ENCODE data around the gene EYA4. TPM values are rescaled to one million over a fixed set of nuclear protein-coding genes. Genes with fewer than 3 reads are reported as not detected.
A peak's percentile ranks its signal among the peaks of the same experiment; 100 is the strongest.

Gene EYA4
- total RNA-seq, 1 donor from 2014 or later = 15.4 TPM

GRCh38 chr6:133257545-133258105, 16.5 kb downstream of the EYA4 start:
- DNase-seq = no peak
- intact Hi-C loops (cut with micrococcal nuclease) = no loop called here
- TF ChIP-seq, protein P1, sequence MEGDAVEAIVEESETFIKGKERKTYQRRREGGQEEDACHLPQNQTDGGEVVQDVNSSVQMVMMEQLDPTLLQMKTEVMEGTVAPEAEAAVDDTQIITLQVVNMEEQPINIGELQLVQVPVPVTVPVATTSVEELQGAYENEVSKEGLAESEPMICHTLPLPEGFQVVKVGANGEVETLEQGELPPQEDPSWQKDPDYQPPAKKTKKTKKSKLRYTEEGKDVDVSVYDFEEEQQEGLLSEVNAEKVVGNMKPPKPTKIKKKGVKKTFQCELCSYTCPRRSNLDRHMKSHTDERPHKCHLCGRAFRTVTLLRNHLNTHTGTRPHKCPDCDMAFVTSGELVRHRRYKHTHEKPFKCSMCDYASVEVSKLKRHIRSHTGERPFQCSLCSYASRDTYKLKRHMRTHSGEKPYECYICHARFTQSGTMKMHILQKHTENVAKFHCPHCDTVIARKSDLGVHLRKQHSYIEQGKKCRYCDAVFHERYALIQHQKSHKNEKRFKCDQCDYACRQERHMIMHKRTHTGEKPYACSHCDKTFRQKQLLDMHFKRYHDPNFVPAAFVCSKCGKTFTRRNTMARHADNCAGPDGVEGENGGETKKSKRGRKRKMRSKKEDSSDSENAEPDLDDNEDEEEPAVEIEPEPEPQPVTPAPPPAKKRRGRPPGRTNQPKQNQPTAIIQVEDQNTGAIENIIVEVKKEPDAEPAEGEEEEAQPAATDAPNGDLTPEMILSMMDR (IDR thresholded peaks at IDR 0.05; ENCODE audit: borderline replicate concordance) = no peak
- no peaks in the 10 kb centered on the region for H3K36me3 ChIP-seq
- no peaks in the 10 kb centered on the region for H3K9me3 ChIP-seq (replicated peaks)
- no peak overlapping the region for H3K4me3 ChIP-seq
- no peaks in the 10 kb centered on the region for H3K27me3 ChIP-seq (ENCODE audit: low read depth)
- H3K4me1 ChIP-seq = peaks cover 21% of the 10 kb centered on the region
- H3K27ac ChIP-seq (replicated peaks) = no peak overlapping the region

DNA sequence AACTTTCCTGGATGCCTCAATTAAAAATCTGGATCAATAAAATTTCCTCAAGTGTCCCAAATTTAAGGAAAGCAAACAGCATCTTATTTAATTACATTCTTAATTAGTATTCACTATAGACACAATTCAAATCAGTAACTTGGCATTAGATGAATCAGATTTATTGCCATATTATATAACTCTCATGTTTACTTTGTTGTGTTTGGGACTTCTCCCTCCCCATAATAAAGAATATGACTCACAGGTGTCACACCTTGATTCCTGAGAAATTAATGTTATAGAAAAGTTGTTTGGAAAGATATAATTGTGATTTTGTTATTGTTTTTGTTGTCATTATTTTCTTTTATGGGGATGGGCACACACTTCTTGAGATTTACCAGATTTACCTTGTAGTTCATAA, 18.4 kb downstream of the EYA4 start:
- Histone ChIP-seq H3K27me3 (ENCODE audit: low read depth) (no peaks in the 10 kb centered on the region), H3K27ac (replicated peaks) (no peak overlapping the region), H3K4me1 (peaks cover 26% of the 10 kb centered on the region), H3K4me3 (no peak overlapping the region), H3K36me3 (no peaks in the 10 kb centered on the region), H3K9me3 (replicated peaks) (no peaks in the 10 kb centered on the region)
- TF ChIP-seq, protein P1 (IDR thresholded peaks at IDR 0.05; ENCODE audit: borderline replicate concordance) = no peak
- DNase-seq = no peak
- intact Hi-C loops (cut with micrococcal nuclease) = no loop called here

GRCh38 chr6:133262804-133263203, 21.6 kb downstream of the EYA4 start:
- DNase-seq = peak; percentile 46
- no peak overlapping the region for H3K4me3 ChIP-seq
- no peaks in the 10 kb centered on the region for H3K9me3 ChIP-seq (replicated peaks)
- peaks cover 17% of the 10 kb centered on the region for H3K4me1 ChIP-seq
- no peaks in the 10 kb centered on the region for H3K36me3 ChIP-seq
- H3K27me3 ChIP-seq (ENCODE audit: low read depth) = no peaks in the 10 kb centered on the region
- peak overlapping the region; percentile 61 for H3K27ac ChIP-seq (replicated peaks)
- TF ChIP-seq, protein P1 (IDR thresholded peaks at IDR 0.05; ENCODE audit: borderline replicate concordance) = no peak
- intact Hi-C loops (cut with micrococcal nuclease) = no loop called here

GRCh38 chr6:133265066-133265465, 23.9 kb downstream of the EYA4 start:
- intact Hi-C loops (cut with micrococcal nuclease) = no loop called here
- Histone ChIP-seq H3K4me1 (peaks cover 24% of the 10 kb centered on the region), H3K36me3 (no peaks in the 10 kb centered on the region), H3K4me3 (no peak overlapping the region), H3K9me3 (replicated peaks) (no peaks in the 10 kb centered on the region), H3K27me3 (ENCODE audit: low read depth) (no peaks in the 10 kb centered on the region), H3K27ac (replicated peaks) (no peak overlapping the region)
- DNase-seq = no peak
- TF ChIP-seq, protein P1 (IDR thresholded peaks at IDR 0.05; ENCODE audit: borderline replicate concordance) = no peak

DNA sequence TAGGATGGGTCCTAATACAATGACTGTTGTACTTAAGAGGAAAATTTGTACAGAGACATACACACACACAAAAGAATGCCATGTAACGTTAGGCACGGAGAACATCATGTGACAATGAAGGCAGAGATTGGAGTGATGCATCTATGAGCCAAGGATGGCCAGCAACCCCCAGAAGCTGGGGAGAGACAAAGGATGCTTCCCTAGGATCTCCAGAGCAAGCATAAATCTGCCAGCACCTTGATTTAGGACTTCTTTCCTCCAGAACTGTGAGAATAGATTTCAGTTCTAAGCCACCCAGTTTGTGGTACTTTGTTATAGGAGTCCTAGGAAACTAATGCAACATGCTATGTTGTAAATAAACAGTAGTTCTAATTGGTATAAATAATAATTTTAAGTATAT, 25.0 kb downstream of the EYA4 start:
- TF ChIP-seq, protein P1 (IDR thresholded peaks at IDR 0.05; ENCODE audit: borderline replicate concordance) = no peak
- no peak overlapping the region for H3K4me3 ChIP-seq
- no peaks in the 10 kb centered on the region for H3K27me3 ChIP-seq (ENCODE audit: low read depth)
- intact Hi-C loops (cut with micrococcal nuclease) = no loop called here
- no peak overlapping the region for H3K27ac ChIP-seq (replicated peaks)
- no peak for DNase-seq
- no peaks in the 10 kb centered on the region for H3K36me3 ChIP-seq
- H3K9me3 ChIP-seq (replicated peaks) = no peaks in the 10 kb centered on the region
- peaks cover 24% of the 10 kb centered on the region for H3K4me1 ChIP-seq

All from left ventricle myocardium inferior (tissue), 1 donor.